ENCODE measurements around the gene GSG1.

Gene GSG1

DNA sequence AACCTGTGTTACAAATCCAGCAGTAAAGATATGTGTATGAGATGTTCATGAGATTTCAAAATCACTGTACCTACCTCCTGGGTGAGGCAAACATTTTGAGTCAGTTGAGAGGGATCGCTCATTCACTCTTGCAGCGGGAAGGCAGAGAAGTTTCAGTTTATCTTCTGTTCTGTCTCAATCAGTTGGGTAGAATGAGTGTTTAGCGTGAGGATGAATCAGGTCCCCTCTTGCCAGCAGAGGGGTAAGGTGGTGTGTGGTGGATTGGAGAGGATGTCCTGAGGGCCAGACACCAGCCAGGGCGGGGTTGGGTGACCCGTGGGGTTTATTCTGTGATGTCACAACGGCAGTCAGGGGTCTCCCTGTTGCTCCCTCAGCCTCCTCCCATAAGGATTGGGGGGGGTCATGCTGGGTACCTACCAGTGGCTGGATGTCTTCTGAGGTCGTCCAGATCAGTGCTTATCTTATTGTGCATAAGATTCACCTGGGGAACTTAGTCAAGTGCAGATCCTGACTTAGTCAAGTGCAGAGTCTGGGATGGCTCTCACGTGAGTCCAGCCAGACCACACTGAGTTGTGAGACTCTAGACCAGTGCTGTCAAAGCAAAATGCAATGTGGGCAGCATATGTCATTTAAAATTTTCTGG is at the start of gene GSG1:
TSS of gene GSG1 (minus strand) at position 277 of the 643 bp plus-strand sequence. CDS start at position 122, 155 bp downstream.
- Histone ChIP-seq H3K4me3 (IDR thresholded peaks at IDR 0.05; ENCODE audit: insufficient read depth, low read depth, low read length) (no peak within 1 kb of the TSS), H3K27ac (no peak within 1 kb of the TSS), H3K4me2 (no peak within 1 kb of the TSS), H2AFZ (ENCODE audit: low read depth) (no peak within 1 kb of the TSS; the same call in 1 of the 2 replicates), H3K4me1 (ENCODE audit: low read depth, poor library complexity, severe bottlenecking) (peaks cover 18% of the 10 kb centered on the region), H4K20me1 (ENCODE audit: insufficient read depth) (no peaks in the 10 kb centered on the region), H3K27me3 (ENCODE audit: insufficient read depth, low read depth) (no peaks in the 10 kb centered on the region), H3K79me2 (ENCODE audit: insufficient read depth, low read depth) (no peaks in the 10 kb centered on the region), H3K36me3 (ENCODE audit: insufficient read depth) (no peaks in the 10 kb centered on the region), H3K9ac (no peak within 1 kb of the TSS)
- TF ChIP-seq, protein P1, sequence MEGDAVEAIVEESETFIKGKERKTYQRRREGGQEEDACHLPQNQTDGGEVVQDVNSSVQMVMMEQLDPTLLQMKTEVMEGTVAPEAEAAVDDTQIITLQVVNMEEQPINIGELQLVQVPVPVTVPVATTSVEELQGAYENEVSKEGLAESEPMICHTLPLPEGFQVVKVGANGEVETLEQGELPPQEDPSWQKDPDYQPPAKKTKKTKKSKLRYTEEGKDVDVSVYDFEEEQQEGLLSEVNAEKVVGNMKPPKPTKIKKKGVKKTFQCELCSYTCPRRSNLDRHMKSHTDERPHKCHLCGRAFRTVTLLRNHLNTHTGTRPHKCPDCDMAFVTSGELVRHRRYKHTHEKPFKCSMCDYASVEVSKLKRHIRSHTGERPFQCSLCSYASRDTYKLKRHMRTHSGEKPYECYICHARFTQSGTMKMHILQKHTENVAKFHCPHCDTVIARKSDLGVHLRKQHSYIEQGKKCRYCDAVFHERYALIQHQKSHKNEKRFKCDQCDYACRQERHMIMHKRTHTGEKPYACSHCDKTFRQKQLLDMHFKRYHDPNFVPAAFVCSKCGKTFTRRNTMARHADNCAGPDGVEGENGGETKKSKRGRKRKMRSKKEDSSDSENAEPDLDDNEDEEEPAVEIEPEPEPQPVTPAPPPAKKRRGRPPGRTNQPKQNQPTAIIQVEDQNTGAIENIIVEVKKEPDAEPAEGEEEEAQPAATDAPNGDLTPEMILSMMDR (conservative IDR thresholded peaks at IDR 0.05; ENCODE audit: low read depth, low read length), result no peak

DNA sequence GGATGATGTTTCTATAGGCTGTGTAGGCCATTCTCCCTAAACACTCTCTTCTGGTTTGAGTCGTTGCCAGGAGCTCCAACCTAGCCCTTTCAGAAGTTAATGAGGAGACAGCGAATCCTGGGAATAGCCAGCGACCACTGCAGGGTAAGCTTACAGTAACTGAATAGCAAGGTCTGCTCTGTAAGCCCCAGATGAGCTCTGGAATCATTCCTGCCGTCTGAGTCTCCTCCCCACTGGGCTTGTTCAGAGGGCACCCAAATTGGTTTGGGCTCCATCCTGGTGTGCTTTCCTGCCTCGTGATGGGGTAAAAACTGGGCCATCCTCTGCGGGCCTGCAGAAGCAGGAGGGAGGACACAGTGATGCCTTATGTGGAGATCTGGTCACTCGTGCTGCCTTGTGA is 49.7 kb upstream of the GSG1 start:
- H2AFZ ChIP-seq (ENCODE audit: low read depth), result no peak overlapping the region
- peaks cover 37% of the 10 kb centered on the region for H3K4me1 ChIP-seq (ENCODE audit: low read depth, poor library complexity, severe bottlenecking)
- H3K4me2 ChIP-seq, result no peak overlapping the region
- no peak overlapping the region for H3K4me3 ChIP-seq (IDR thresholded peaks at IDR 0.05; ENCODE audit: insufficient read depth, low read depth, low read length)
- no peak overlapping the region for H3K9ac ChIP-seq
- TF ChIP-seq, protein P1 (conservative IDR thresholded peaks at IDR 0.05; ENCODE audit: low read depth, low read length), result no peak
- no peaks in the 10 kb centered on the region for H3K27me3 ChIP-seq (ENCODE audit: insufficient read depth, low read depth)
- H4K20me1 ChIP-seq (ENCODE audit: insufficient read depth), result no peaks in the 10 kb centered on the region
- no peaks in the 10 kb centered on the region for H3K36me3 ChIP-seq (ENCODE audit: insufficient read depth)
- H3K27ac ChIP-seq, result no peak overlapping the region
- H3K79me2 ChIP-seq (ENCODE audit: insufficient read depth, low read depth), result no peaks in the 10 kb centered on the region

DNA sequence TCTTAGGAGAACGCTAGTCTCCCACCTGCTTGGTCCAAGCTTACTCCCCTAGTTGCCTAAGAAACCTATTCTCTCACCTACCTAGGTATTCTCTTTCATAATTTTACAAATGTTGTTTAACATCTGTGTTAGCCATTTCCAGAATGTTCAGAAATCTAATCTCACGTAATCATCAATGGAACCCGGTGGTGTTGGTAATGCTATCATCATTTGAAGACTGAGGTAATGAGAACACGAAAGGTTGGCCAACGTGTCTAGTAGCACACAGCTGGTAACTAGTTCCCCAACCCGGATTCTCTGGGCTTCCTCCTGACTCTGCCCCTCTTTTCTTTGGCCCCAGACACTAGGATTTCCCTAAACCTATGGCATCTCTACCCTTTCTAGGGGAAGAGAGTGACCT is 49.3 kb upstream of the GSG1 start:
- TF ChIP-seq, protein P1 (conservative IDR thresholded peaks at IDR 0.05; ENCODE audit: low read depth, low read length), result no peak
- no peak overlapping the region for H3K4me2 ChIP-seq
- no peaks in the 10 kb centered on the region for H3K27me3 ChIP-seq (ENCODE audit: insufficient read depth, low read depth)
- no peak overlapping the region for H3K4me3 ChIP-seq (IDR thresholded peaks at IDR 0.05; ENCODE audit: insufficient read depth, low read depth, low read length)
- H3K36me3 ChIP-seq (ENCODE audit: insufficient read depth), result no peaks in the 10 kb centered on the region
- H4K20me1 ChIP-seq (ENCODE audit: insufficient read depth), result no peaks in the 10 kb centered on the region
- no peak overlapping the region for H3K9ac ChIP-seq
- no peaks in the 10 kb centered on the region for H3K79me2 ChIP-seq (ENCODE audit: insufficient read depth, low read depth)
- no peak overlapping the region for H3K27ac ChIP-seq
- H3K4me1 ChIP-seq (ENCODE audit: low read depth, poor library complexity, severe bottlenecking), result peaks cover 37% of the 10 kb centered on the region
- H2AFZ ChIP-seq (ENCODE audit: low read depth), result no peak overlapping the region

DNA sequence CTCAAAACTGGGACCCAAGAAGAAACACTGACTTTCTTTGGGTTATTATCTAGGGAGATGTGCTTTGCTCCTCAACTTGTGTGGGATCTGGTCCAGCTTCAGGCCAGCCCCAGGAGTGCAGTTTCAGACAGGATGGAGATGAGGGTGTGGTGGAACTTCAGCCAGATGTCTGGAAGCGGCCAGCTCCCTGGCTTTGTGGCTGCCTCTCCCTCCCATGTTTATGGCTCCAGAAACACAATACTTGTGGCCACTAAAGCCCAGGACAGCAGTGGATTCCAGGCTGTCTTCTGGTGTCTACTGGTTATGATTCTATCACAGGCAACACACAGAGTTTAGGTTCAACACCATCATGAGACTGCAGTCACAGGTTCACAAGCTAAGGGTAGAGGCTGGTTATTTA is 48.8 kb upstream of the GSG1 start:
- H4K20me1 ChIP-seq (ENCODE audit: insufficient read depth), result no peaks in the 10 kb centered on the region
- H3K27ac ChIP-seq, result no peak overlapping the region
- no peak overlapping the region for H2AFZ ChIP-seq (ENCODE audit: low read depth)
- H3K4me2 ChIP-seq, result no peak overlapping the region
- no peak overlapping the region for H3K9ac ChIP-seq
- no peaks in the 10 kb centered on the region for H3K79me2 ChIP-seq (ENCODE audit: insufficient read depth, low read depth)
- TF ChIP-seq, protein P1 (conservative IDR thresholded peaks at IDR 0.05; ENCODE audit: low read depth, low read length), result no peak
- H3K27me3 ChIP-seq (ENCODE audit: insufficient read depth, low read depth), result no peaks in the 10 kb centered on the region
- H3K36me3 ChIP-seq (ENCODE audit: insufficient read depth), result no peaks in the 10 kb centered on the region
- H3K4me1 ChIP-seq (ENCODE audit: low read depth, poor library complexity, severe bottlenecking), result peaks cover 37% of the 10 kb centered on the region
- no peak overlapping the region for H3K4me3 ChIP-seq (IDR thresholded peaks at IDR 0.05; ENCODE audit: insufficient read depth, low read depth, low read length)

Data from KMS-11 (cell line).